GM12865 (cell line): ENCODE measurements around the gene KCNG2.
"Not testable (repeated sequence)": the region's sequence is repeated elsewhere in the genome, so short reads cannot be mapped to it uniquely, and the experiment has no call there.

ENCODE experiments used
- DNase-seq: peaks from one replicate; pipeline ENCODE4 v3.0.0; 2010; ENCODE audit warnings: low read depth
- H3K4me3 ChIP-seq: 2 replicates; pipeline ENCODE4 v1.5.1; 2011; ENCODE audit warnings: mild to moderate bottlenecking, low read depth, low read length, control low read depth
- CTCF ChIP-seq: IDR thresholded peaks from 2 replicates; pipeline ENCODE4 v1.5.1; 2011; ENCODE audit warnings: low read length, control low read depth, low read depth, inconsistent platforms; ENCODE audit not compliant: insufficient read depth; ENCODE audit errors: missing control alignments

Gene KCNG2

GRCh38 chr18:79877163-79878091 lies 79.7 kb downstream of the KCNG2 start:
- TF ChIP-seq CTCF = no peak
- DNase-seq = no peak
- H3K4me3 ChIP-seq = no peak overlapping the region

GRCh38 chr18:79878246-79878645 lies 80.5 kb downstream of the KCNG2 start:
- H3K4me3 ChIP-seq, DNase-seq: not testable (repeated sequence)

- TF ChIP-seq CTCF = no peak
- no peak overlapping the region for H3K4me3 ChIP-seq
- no peak for DNase-seq
Observed at GRCh38 chr18:79878741-79879378, 81.1 kb downstream of the KCNG2 start.

- H3K4me3 ChIP-seq = no peak overlapping the region
- no peak for DNase-seq
- TF ChIP-seq CTCF = no peak
Observed at GRCh38 chr18:79879566-79879965, 81.8 kb downstream of the KCNG2 start.

- TF ChIP-seq CTCF = no peak
- no peak overlapping the region for H3K4me3 ChIP-seq
- no peak for DNase-seq
Observed at GRCh38 chr18:79881695-79882094, 84.0 kb downstream of the KCNG2 start.

GRCh38 chr18:79882522-79883241 lies 84.9 kb downstream of the KCNG2 start:
- TF ChIP-seq CTCF = no peak
- no peak for DNase-seq
- H3K4me3 ChIP-seq = no peak overlapping the region
